Heart left ventricle (tissue), 13 donors: ENCODE data around the gene TERF2IP.

ENCODE experiments used
- CTCF ChIP-seq, 12 donors: fragments of 200-600 bp; sonication (generic) in 4 of 12; IDR thresholded peaks; one replicate each; pipeline versions ENCODE4 v1.5.0 to v1.8.0; 2018 to 2022; ENCODE audit warnings: antibody characterized with exemption in 12 of 12, mild to moderate bottlenecking in 5 of 12
- POLR2A ChIP-seq, 2 donors: fragments of 450-650 bp; IDR thresholded peaks; one replicate each; pipeline ENCODE4 v1.6.1; 2017; ENCODE audit warnings: antibody characterized with exemption in 2 of 2, mild to moderate bottlenecking in 2 of 2, moderate library complexity in 2 of 2
- donor health status: ischemic (EF 13 %, LVEDD 7.1; RV severe dilation, severe dysfunction).
- donor health status: DM: no; HTN: yes; CAD: no.
- donor health status: DM: no; HTN: no; CAD: no.
- donor health status: ischemic (EF 25% LVEDD 6.9; RV normal size, moderate dysfunction).
- donor health status: ischemic (EF 25% LVEDD 5.7; RV mildly dilated, moderate dysfunction).
- donor health status: ischemic (EF 35%, LVEDD 5.7; RV mildly dilated, moderate dysfunction).
- donor health status: nonischemic (EF 11% LVEDD 7.7; RV severe dilation, severe dysfunction).
- donor health status: DM: yes; HTN: yes; CAD: no.
- donor health status: PGD.
- donor health status: ischemic (EF 29% LVEDD 5.4; RV normal size, mild dysfunction).
- donor health status: nonischemic (EF 23%, LVEDD 6.1; RV moderate dilation, normal function).

GRCh38 chr16:75599452-75600277 is 47.9 kb upstream of the TERF2IP start:
- TF ChIP-seq POLR2A (IDR thresholded peaks at IDR 0.05) = no peak
- TF ChIP-seq CTCF (IDR thresholded peaks at IDR 0.05) = no peak
